ENCODE measurements around the gene SYDE1.

The SYDE1 gene

GRCh38 chr19:15104411-15104810, 2.8 kb upstream of the SYDE1 start:
- Histone ChIP-seq H3K4me1 (ENCODE audit: insufficient read depth, low read length) (no peaks in the 10 kb centered on the region), H3K27ac (ENCODE audit: low read length) (no peak overlapping the region), H3K79me2 (ENCODE audit: insufficient read depth, low read length) (no peaks in the 10 kb centered on the region), H3K9ac (ENCODE audit: low read depth, low read length) (no peak overlapping the region), H3K27me3 (ENCODE audit: insufficient read depth, low read length, poor library complexity) (no peaks in the 10 kb centered on the region), H3K9me3 (ENCODE audit: insufficient read depth, low read length, severe bottlenecking) (peaks cover 11% of the 10 kb centered on the region), H2AFZ (ENCODE audit: low read depth, low read length) (no peak overlapping the region), H4K20me1 (ENCODE audit: insufficient read depth, low read length) (no peaks in the 10 kb centered on the region), H3K4me3 (ENCODE audit: low read depth in 1 of 2, low read length in 2 of 2) (no peak overlapping the region), H3K4me2 (ENCODE audit: insufficient read depth, low read length) (no peak overlapping the region), H3K36me3 (ENCODE audit: insufficient read depth, low read length) (no peaks in the 10 kb centered on the region)
- TF ChIP-seq CTCF (IDR thresholded peaks at IDR 0.05; ENCODE audit: borderline replicate concordance, extremely low read depth, low read length, poor library complexity, severe bottlenecking) (no peak), EZH2 (IDR thresholded peaks at IDR 0.05; ENCODE audit: borderline replicate concordance, low read depth, low read length, severe bottlenecking) (no peak)
- no peak for DNase-seq
- no peak for ATAC-seq (ENCODE audit: insufficient read depth, low read depth)

- Histone ChIP-seq H3K27me3 (ENCODE audit: insufficient read depth, low read length, poor library complexity) (no peaks in the 10 kb centered on the region), H3K9ac (ENCODE audit: low read depth, low read length) (no peak overlapping the region), H4K20me1 (ENCODE audit: insufficient read depth, low read length) (no peaks in the 10 kb centered on the region), H3K36me3 (ENCODE audit: insufficient read depth, low read length) (no peaks in the 10 kb centered on the region), H3K4me1 (ENCODE audit: insufficient read depth, low read length) (no peaks in the 10 kb centered on the region), H3K4me2 (ENCODE audit: insufficient read depth, low read length) (no peak overlapping the region), H3K4me3 (ENCODE audit: low read depth in 1 of 2, low read length in 2 of 2) (no peak overlapping the region), H3K27ac (ENCODE audit: low read length) (no peak overlapping the region), H2AFZ (ENCODE audit: low read depth, low read length) (no peak overlapping the region), H3K9me3 (ENCODE audit: insufficient read depth, low read length, severe bottlenecking) (peaks cover 11% of the 10 kb centered on the region), H3K79me2 (ENCODE audit: insufficient read depth, low read length) (no peaks in the 10 kb centered on the region)
- ATAC-seq (ENCODE audit: insufficient read depth, low read depth) (no peak), DNase-seq (no peak)
- TF ChIP-seq CTCF (IDR thresholded peaks at IDR 0.05; ENCODE audit: borderline replicate concordance, extremely low read depth, low read length, poor library complexity, severe bottlenecking) (no peak), EZH2 (IDR thresholded peaks at IDR 0.05; ENCODE audit: borderline replicate concordance, low read depth, low read length, severe bottlenecking) (no peak)
Measured at GRCh38 chr19:15105044-15105443, 2.2 kb upstream of the SYDE1 start.

- no peak overlapping the region for H3K4me3 ChIP-seq (ENCODE audit: low read depth in 1 of 2, low read length in 2 of 2)
- ATAC-seq (ENCODE audit: insufficient read depth, low read depth) = no peak
- H3K27me3 ChIP-seq (ENCODE audit: insufficient read depth, low read length, poor library complexity) = no peaks in the 10 kb centered on the region
- no peaks in the 10 kb centered on the region for H4K20me1 ChIP-seq (ENCODE audit: insufficient read depth, low read length)
- no peak overlapping the region for H3K9ac ChIP-seq (ENCODE audit: low read depth, low read length)
- no peaks in the 10 kb centered on the region for H3K79me2 ChIP-seq (ENCODE audit: insufficient read depth, low read length)
- TF ChIP-seq CTCF (IDR thresholded peaks at IDR 0.05; ENCODE audit: borderline replicate concordance, extremely low read depth, low read length, poor library complexity, severe bottlenecking) = no peak
- no peak for TF ChIP-seq EZH2 (IDR thresholded peaks at IDR 0.05; ENCODE audit: borderline replicate concordance, low read depth, low read length, severe bottlenecking)
- H3K27ac ChIP-seq (ENCODE audit: low read length) = no peak overlapping the region
- H3K4me2 ChIP-seq (ENCODE audit: insufficient read depth, low read length) = no peak overlapping the region
- H3K9me3 ChIP-seq (ENCODE audit: insufficient read depth, low read length, severe bottlenecking) = peaks cover 10% of the 10 kb centered on the region
- no peaks in the 10 kb centered on the region for H3K36me3 ChIP-seq (ENCODE audit: insufficient read depth, low read length)
- H2AFZ ChIP-seq (ENCODE audit: low read depth, low read length) = no peak overlapping the region
- H3K4me1 ChIP-seq (ENCODE audit: insufficient read depth, low read length) = no peaks in the 10 kb centered on the region
- no peak for DNase-seq
Measured at GRCh38 chr19:15108145-15108844, 1.1 kb downstream of the SYDE1 start.

Measured in DND-41 (cell line).